HepG2 (cell line): ENCODE measurements around the gene PRICKLE3. TPM values are rescaled to one million over a fixed set of nuclear protein-coding genes. Genes with fewer than 3 reads are reported as not detected.
"Not testable (repeated sequence)": the region's sequence is repeated elsewhere in the genome, so short reads cannot be mapped to it uniquely, and the experiment has no call there.

Experiments used
- ATAC-seq: fragments of 200-7000 bp; cut with Tn5 transposase; 3 replicates; pipeline ENCODE4 v1.9.1; 2020; ENCODE audit warnings: mild to moderate bottlenecking, moderate library complexity
- BruUV-seq: library from RNA; stranded (reverse); fragments of 400-500 nt; replicated peaks from 2 replicates; lab custom pipeline; 2021; lab: Mats Ljungman, UMichigan
- CTCF ChIA-PET: fragments of 300-600 bp; formaldehyde crosslinking; extraction: SDS; loops from one replicate; lab custom pipeline; 2021; ENCODE audit warnings: low total read pairs, inconsistent platforms, low intra/inter-chr PET ratio; lab: Yijun Ruan, JAX
- POLR2A ChIA-PET: fragments of 350-600 bp; sonication (Branson Sonifier 250); formaldehyde crosslinking; loops from one replicate; lab custom pipeline; 2020; ENCODE audit warnings: antibody characterized with exemption, inconsistent platforms; lab: Yijun Ruan, JAX
- DNase-seq: peaks from one replicate; pipeline ENCODE4 v3.0.0-alpha.2; 2015; ENCODE audit warnings: low spot score
- FAIRE-seq: peaks from 3 replicates; lab custom pipeline; 2011; peaks lifted over from hg19 to GRCh38; lab: Jason Lieb, UNC
- H2AFZ ChIP-seq: one replicate; pipeline ENCODE4 v1.6.1; 2011; ENCODE audit warnings: low read length, inconsistent platforms
- H3K27ac ChIP-seq: fragments of 300-600 bp; 3 replicates; pipeline ENCODE4 v1.8.0; 2011; ENCODE audit warnings: mixed run types, mild to moderate bottlenecking, mixed read lengths, low read length, inconsistent platforms; ENCODE audit not compliant: insufficient read depth; ENCODE audit errors: extremely low read length
- H3K27me3 ChIP-seq, 2 experiments: fragments of 200-600 bp in 1 of 2; 2 replicates in 1 of 2; 3 replicates in 1 of 2; pipeline versions ENCODE4 v1.6.0 to v1.8.0; 2011; ENCODE audit warnings: low read length in 2 of 2, mild to moderate bottlenecking in 2 of 2, moderate library complexity in 2 of 2, inconsistent platforms in 1 of 2; ENCODE audit not compliant: insufficient read depth in 2 of 2, control insufficient read depth in 1 of 2
- H3K36me3 ChIP-seq, 2 experiments: fragments of 200-600 bp in 1 of 2; replicated peaks in 1 of 2; 2 replicates in 1 of 2; 3 replicates in 1 of 2; pipeline versions ENCODE4 v1.5.1 to v1.8.0; 2011; ENCODE audit warnings: low read length in 2 of 2, inconsistent platforms in 1 of 2; ENCODE audit not compliant: insufficient read depth in 2 of 2, control insufficient read depth in 1 of 2
- H3K4me1 ChIP-seq: 2 replicates; pipeline ENCODE4 v1.5.1; 2012; ENCODE audit warnings: low read length, inconsistent platforms; ENCODE audit not compliant: insufficient read depth
- H3K4me2 ChIP-seq: 2 replicates; pipeline ENCODE4 v1.6.0; 2011; ENCODE audit warnings: low read depth, low read length, inconsistent platforms
- H3K4me3 ChIP-seq, 3 experiments: fragments of 200-600 bp in 1 of 3; sonication (generic), shearing (Covaris generic) in 1 of 3; replicated peaks in 1 of 3; 2 replicates each; pipeline ENCODE4 v1.5.1; 2011 to 2016; ENCODE audit warnings: low read length in 3 of 3, inconsistent platforms in 2 of 3, low read depth in 2 of 3, mild to moderate bottlenecking in 2 of 3, control low read depth in 1 of 3, mixed read lengths in 1 of 3; ENCODE audit not compliant: insufficient read depth in 1 of 3
- H3K79me2 ChIP-seq: one replicate; pipeline ENCODE4 v1.6.1; 2011; ENCODE audit warnings: low read length, inconsistent platforms; ENCODE audit not compliant: insufficient read depth
- H3K9ac ChIP-seq: 2 replicates; pipeline ENCODE4 v1.6.0; 2011; ENCODE audit warnings: mild to moderate bottlenecking, low read depth, low read length, inconsistent platforms; ENCODE audit not compliant: insufficient read depth
- H3K9me3 ChIP-seq: 2 replicates; pipeline ENCODE4 v1.5.1; 2012; ENCODE audit warnings: mild to moderate bottlenecking, low read length
- H4K20me1 ChIP-seq: 2 replicates; pipeline ENCODE4 v1.6.0; 2011; ENCODE audit warnings: inconsistent platforms, mild to moderate bottlenecking, low read length, moderate library complexity; ENCODE audit not compliant: insufficient read depth
- ASH2L ChIP-seq: fragments of 300-600, 200-600 bp; sonication (generic); IDR thresholded peaks from 2 replicates; pipeline ENCODE4 v1.7.0; 2017; ENCODE audit warnings: low read depth, mild to moderate bottlenecking, moderate library complexity, mixed read lengths, low read length; ENCODE audit not compliant: insufficient read length
- FOXP1 ChIP-seq, 2 experiments: fragments of 450-650 bp in 1 of 2; IDR thresholded peaks; 2 replicates each; pipeline ENCODE4 v1.6.1; 2017 to 2018; ENCODE audit warnings: antibody characterized with exemption in 1 of 2
- HDAC6 ChIP-seq: fragments of 200-600 bp; sonication (generic); IDR thresholded peaks from 2 replicates; pipeline ENCODE4 v1.7.0; 2017; ENCODE audit warnings: mild to moderate bottlenecking, antibody characterized with exemption, low read length, low read depth
- HIVEP1 ChIP-seq: sonication (generic); formaldehyde crosslinking; IDR thresholded peaks from 2 replicates; pipeline ENCODE4 v1.4.0; 2020; ENCODE audit warnings: mild to moderate bottlenecking, missing genetic modification reagents
- HNRNPH1 ChIP-seq: fragments of 200-400 bp; formaldehyde crosslinking; optimal IDR thresholded peaks from 2 replicates; pipeline ENCODE3; 2017; ENCODE audit warnings: mild to moderate bottlenecking, low read depth, low read length
- NONO ChIP-seq, 2 experiments: fragments of 450-650 bp in 1 of 2; sonication (generic) in 1 of 2; formaldehyde crosslinking in 1 of 2; IDR thresholded peaks in 1 of 2; conservative IDR thresholded peaks in 1 of 2; 2 replicates each; pipeline versions ENCODE4 v1.6.1 to v1.8.0; 2017 to 2022; ENCODE audit warnings: mild to moderate bottlenecking in 1 of 2, missing genetic modification reagents in 1 of 2, moderate library complexity in 1 of 2
- REXO4 ChIP-seq: sonication (generic); formaldehyde crosslinking; IDR thresholded peaks from 2 replicates; pipeline ENCODE4 v1.8.0; 2022; ENCODE audit warnings: missing genetic modification reagents, mild to moderate bottlenecking, borderline replicate concordance
- RFX3 ChIP-seq: IDR thresholded peaks from 2 replicates; pipeline ENCODE4 v1.6.1; 2016; ENCODE audit warnings: missing biosample characterization, missing genetic modification reagents
- SMC3 ChIP-seq: IDR thresholded peaks from 2 replicates; pipeline ENCODE4 v1.6.1; 2011; ENCODE audit warnings: low read length, improper control_type of control experiment
- SP5 ChIP-seq: IDR thresholded peaks from 2 replicates; pipeline ENCODE4 v1.6.1; 2016; ENCODE audit warnings: low read depth, borderline replicate concordance
- SUZ12 ChIP-seq: fragments of 150-350 bp; IDR thresholded peaks from 2 replicates; pipeline ENCODE4 v1.6.1; 2014; ENCODE audit warnings: low read depth, low read length
- YEATS4 ChIP-seq: sonication (generic); formaldehyde crosslinking; IDR thresholded peaks from 2 replicates; pipeline ENCODE4 v1.4.0; 2020; ENCODE audit warnings: missing genetic modification reagents, borderline replicate concordance
- ZMAT3 ChIP-seq: sonication (generic); formaldehyde crosslinking; conservative IDR thresholded peaks from 2 replicates; pipeline ENCODE4 v1.7.0; 2021; ENCODE audit warnings: missing genetic modification reagents
- ZNF354B ChIP-seq: sonication (generic); formaldehyde crosslinking; IDR thresholded peaks from 2 replicates; pipeline ENCODE4 v1.8.0; 2022; ENCODE audit warnings: mild to moderate bottlenecking, missing genetic modification reagents
- ZNF746 ChIP-seq: sonication (generic); formaldehyde crosslinking; IDR thresholded peaks from 2 replicates; pipeline ENCODE4 v1.8.0; 2022; ENCODE audit warnings: mild to moderate bottlenecking, missing genetic modification reagents
- ZNF839 ChIP-seq: sonication (generic); formaldehyde crosslinking; IDR thresholded peaks from 2 replicates; pipeline ENCODE4 v1.4.0; 2020; ENCODE audit warnings: missing genetic modification reagents, mild to moderate bottlenecking, borderline replicate concordance
- WGBS: methylation state at CpG from one replicate; pipeline ENCODE4 v1.1.6; 2017; ENCODE audit warnings: low lambda C conversion rate; 5-methylcytosine and 5-hydroxymethylcytosine counted together
- in situ Hi-C: cut with HindIII; loops from 2 replicates; pipeline ENCODE4 v1.10.0; 2017; ENCODE audit warnings: low pct_unique_long_range_greater_than_20kb; ENCODE audit not compliant: extremely low pct_ligation_motif_present
- intact Hi-C: fragments of 100-400 bp; cut with micrococcal nuclease; formaldehyde crosslinking; loops from one replicate; pipeline ENCODE4 v1.10.0; 2022; ENCODE audit not compliant: unreplicated experiment
- polyA plus RNA-seq, 8 experiments: library from polyadenylated mRNA; depleted of rRNA in 3 of 8; stranded (reverse) in 7 of 8; unstranded in 1 of 8; fragments of >200 nt; fragmentation: Illumina TruSeq in 4 of 8; extraction: Trizol in 4 of 8; gene quantifications; 2 replicates each; pipeline versions ENCODE4 v1.2.1 to v1.2.3, GENCODE V29; 2011 to 2016; ENCODE audit warnings: low read depth in 4 of 8, missing spikeins in 1 of 8, mixed read lengths in 1 of 8; ENCODE audit not compliant: insufficient read depth in 1 of 8
- total RNA-seq, 5 experiments: library from RNA; depleted of rRNA; stranded (reverse); fragments of >200 nt; fragmentation: Illumina TruSeq; extraction: Trizol; gene quantifications; 2 replicates each; pipeline ENCODE4 v1.2.3, GENCODE V29; 2016; ENCODE audit warnings: low read depth in 1 of 5
- TF ChIP-seq, protein P1 (sequence below): IDR thresholded peaks from 2 replicates; pipeline ENCODE4 v1.6.1; 2016
- TF ChIP-seq, protein P2 (sequence below): sonication (generic); formaldehyde crosslinking; IDR thresholded peaks from 2 replicates; pipeline ENCODE4 v1.5.1; 2020; ENCODE audit warnings: mild to moderate bottlenecking, moderate library complexity, missing genetic modification reagents

PRICKLE3 gene
- total and polyA plus RNA-seq, 2 of the 13 experiments (the other 11 are each of a cell fraction or from before 2014, with no cell fraction given): 2.6 TPM

DNA sequence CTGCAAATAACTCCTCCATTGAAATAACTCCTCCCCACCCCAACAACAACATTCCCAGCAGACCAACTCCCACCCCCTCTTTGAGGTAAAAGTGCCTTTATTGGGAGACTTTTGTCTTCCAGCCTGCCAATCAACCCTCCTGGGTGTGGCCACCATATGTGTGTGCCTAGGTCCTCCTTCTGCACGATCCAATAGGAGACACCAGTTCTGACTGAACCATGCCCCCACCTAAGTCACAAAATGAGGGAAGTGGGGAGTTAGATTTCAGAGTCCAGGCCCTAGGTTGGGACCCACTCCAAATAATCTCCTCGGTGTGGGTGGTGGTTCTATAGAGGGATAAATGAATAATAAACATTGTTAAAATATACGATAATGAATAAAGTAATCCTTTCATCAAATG, 11.4 kb downstream of the PRICKLE3 start:
- Histone ChIP-seq H4K20me1 (no peaks in the 10 kb centered on the region), H3K27ac (no peak overlapping the region), H3K4me2 (no peak overlapping the region), H3K9ac (no peak overlapping the region), H2AFZ (no peak overlapping the region), H3K36me3 (peaks cover 0 to 2% of the 10 kb centered on the region in 2 experiments; a peak in 1 of 5 replicates), H3K4me3 (no peak overlapping the region), H3K4me1 (no peaks in the 10 kb centered on the region), H3K9me3 (no peaks in the 10 kb centered on the region), H3K27me3 (no peaks in the 10 kb centered on the region), H3K79me2 (no peaks in the 10 kb centered on the region)
- no peak for FAIRE-seq
- ChIA-PET CTCF (no interaction called here), POLR2A (no interaction called here)
- intact Hi-C loops (no loop called here), in situ Hi-C loops (no loop called here)
- WGBS: 89% methylated on average over 2 of the region's 3 CpGs
- TF ChIP-seq, protein P1, sequence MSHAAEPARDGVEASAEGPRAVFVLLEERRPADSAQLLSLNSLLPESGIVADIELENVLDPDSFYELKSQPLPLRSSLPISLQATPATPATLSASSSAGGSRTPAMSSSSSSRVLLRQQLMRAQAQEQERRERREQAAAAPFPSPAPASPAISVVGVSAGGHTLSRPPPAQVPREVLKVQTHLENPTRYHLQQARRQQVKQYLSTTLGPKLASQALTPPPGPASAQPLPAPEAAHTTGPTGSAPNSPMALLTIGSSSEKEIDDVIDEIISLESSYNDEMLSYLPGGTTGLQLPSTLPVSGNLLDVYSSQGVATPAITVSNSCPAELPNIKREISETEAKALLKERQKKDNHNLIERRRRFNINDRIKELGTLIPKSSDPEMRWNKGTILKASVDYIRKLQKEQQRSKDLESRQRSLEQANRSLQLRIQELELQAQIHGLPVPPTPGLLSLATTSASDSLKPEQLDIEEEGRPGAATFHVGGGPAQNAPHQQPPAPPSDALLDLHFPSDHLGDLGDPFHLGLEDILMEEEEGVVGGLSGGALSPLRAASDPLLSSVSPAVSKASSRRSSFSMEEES: no peak
- TF ChIP-seq ZNF746: no peak
- TF ChIP-seq YEATS4 (CRISPR knock-in tag): no peak
- no peak for TF ChIP-seq REXO4
- TF ChIP-seq SMC3: no peak
- TF ChIP-seq HIVEP1 (CRISPR knock-in tag): no peak
- TF ChIP-seq SUZ12: no peak
- TF ChIP-seq NONO (IDR thresholded peaks at IDR 0.05): no peak
- no peak for TF ChIP-seq NONO (CRISPR knock-in tag; conservative IDR thresholded peaks at IDR 0.05)
- TF ChIP-seq ZNF354B: no peak
- no peak for TF ChIP-seq ZMAT3 (CRISPR knock-in tag)
- no peak for TF ChIP-seq SP5 (CRISPR knock-in tag)
- TF ChIP-seq RFX3: no peak
- no peak for TF ChIP-seq ASH2L
- TF ChIP-seq, protein P2, sequence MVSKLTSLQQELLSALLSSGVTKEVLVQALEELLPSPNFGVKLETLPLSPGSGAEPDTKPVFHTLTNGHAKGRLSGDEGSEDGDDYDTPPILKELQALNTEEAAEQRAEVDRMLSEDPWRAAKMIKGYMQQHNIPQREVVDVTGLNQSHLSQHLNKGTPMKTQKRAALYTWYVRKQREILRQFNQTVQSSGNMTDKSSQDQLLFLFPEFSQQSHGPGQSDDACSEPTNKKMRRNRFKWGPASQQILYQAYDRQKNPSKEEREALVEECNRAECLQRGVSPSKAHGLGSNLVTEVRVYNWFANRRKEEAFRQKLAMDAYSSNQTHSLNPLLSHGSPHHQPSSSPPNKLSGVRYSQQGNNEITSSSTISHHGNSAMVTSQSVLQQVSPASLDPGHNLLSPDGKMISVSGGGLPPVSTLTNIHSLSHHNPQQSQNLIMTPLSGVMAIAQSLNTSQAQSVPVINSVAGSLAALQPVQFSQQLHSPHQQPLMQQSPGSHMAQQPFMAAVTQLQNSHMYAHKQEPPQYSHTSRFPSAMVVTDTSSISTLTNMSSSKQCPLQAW (CRISPR knock-in tag): no peak
- no peak for TF ChIP-seq ZNF839 (CRISPR knock-in tag)
- TF ChIP-seq HDAC6: no peak
- TF ChIP-seq FOXP1 (IDR thresholded peaks at IDR 0.05): no peak
- no peak for TF ChIP-seq FOXP1 (CRISPR knock-in tag; IDR thresholded peaks at IDR 0.05)
- no peak for TF ChIP-seq HNRNPH1
- ATAC-seq: no peak
- no TSS peak for BruUV-seq
- no peak for DNase-seq

DNA sequence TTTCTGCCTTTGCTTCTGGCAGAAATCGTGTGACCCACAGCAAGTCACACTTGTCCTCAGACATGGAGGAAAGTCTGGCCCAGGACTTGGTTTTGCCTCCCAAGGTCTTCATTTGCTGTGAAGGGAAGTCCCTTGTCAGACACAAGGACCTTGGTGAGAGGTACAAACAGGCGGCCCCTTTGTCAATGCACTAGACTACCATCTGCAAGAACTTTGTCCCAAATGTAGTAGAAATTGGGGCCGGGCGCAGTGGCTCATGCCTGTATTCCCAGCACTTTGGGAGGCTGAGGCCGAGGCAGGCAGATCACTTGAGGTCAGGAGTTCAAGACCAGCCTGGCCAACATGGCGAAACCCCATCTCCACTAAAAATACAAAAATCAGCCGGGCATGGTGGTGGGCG, 12.6 kb downstream of the PRICKLE3 start:
- 96% methylated on average over 5 of the region's 8 CpGs for WGBS
- H3K4me3 ChIP-seq, H3K9ac ChIP-seq: not testable (repeated sequence)

More for the DNA sequence above, 12.6 kb downstream of the PRICKLE3 start:
- H3K27ac ChIP-seq, POLR2A ChIA-PET, H2AFZ ChIP-seq, DNase-seq, FAIRE-seq, intact Hi-C loops, ATAC-seq, BruUV-seq, H3K36me3 ChIP-seq, H3K4me1 ChIP-seq, H3K79me2 ChIP-seq, H3K4me2 ChIP-seq, H3K27me3 ChIP-seq, H4K20me1 ChIP-seq, in situ Hi-C loops, H3K9me3 ChIP-seq, CTCF ChIA-PET: not testable (repeated sequence)
